ENCODE results near the gene RHBDL1.
A peak's percentile ranks its signal among the peaks of the same experiment; 100 is the strongest.

Gene RHBDL1

GRCh38 chr16:657487-657886, 18.0 kb upstream of the RHBDL1 start:
- H3K27ac ChIP-seq (ENCODE audit: extremely low read depth, low read depth, low read length), result no peak overlapping the region
- peaks cover 3% of the 10 kb centered on the region; the same call in 1 of the 2 replicates for H3K4me1 ChIP-seq (ENCODE audit: control insufficient read depth, insufficient read depth, low read length)
- CTCF ChIA-PET, result no interaction called here
- peaks cover 0 to 75% of the 10 kb centered on the region in 2 experiments; a peak in 2 of 3 replicates for H3K36me3 ChIP-seq (ENCODE audit: control insufficient read depth in 2 of 2, insufficient read depth in 1 of 2, low read length in 2 of 2)
- no peak overlapping the region for H3K4me3 ChIP-seq (ENCODE audit: low read depth, low read length)
- POLR2A ChIA-PET, result interaction anchor here (0.6 kb wide), 1 partner anchor 219 kb away, joined by 5 read pairs; no protein-coding TSS in a partner anchor
- TF ChIP-seq ZNF274 (IDR thresholded peaks at IDR 0.05; ENCODE audit: low read length), result no peak
- TF ChIP-seq ZNF274 (tag by site-specific recombination; IDR thresholded peaks at IDR 0.05; ENCODE audit: borderline replicate concordance), result no peak
- TF ChIP-seq ZNF155 (tag by site-specific recombination; IDR thresholded peaks at IDR 0.05), result no peak
- TF ChIP-seq HIC1 (tag by site-specific recombination; IDR thresholded peaks at IDR 0.05), result peak; percentile 82
- no peaks in the 10 kb centered on the region for H3K9me3 ChIP-seq (ENCODE audit: control insufficient read depth, insufficient read depth, low read depth, low read length)

GRCh38 chr16:658679-659571, 16.5 kb upstream of the RHBDL1 start:
- Histone ChIP-seq H3K36me3 (ENCODE audit: control insufficient read depth in 2 of 2, insufficient read depth in 1 of 2, low read length in 2 of 2) (peaks cover 0 to 72% of the 10 kb centered on the region in 2 experiments; a peak in 2 of 3 replicates), H3K9me3 (ENCODE audit: control insufficient read depth, insufficient read depth, low read depth, low read length) (no peaks in the 10 kb centered on the region), H3K27ac (ENCODE audit: extremely low read depth, low read depth, low read length) (no peak overlapping the region), H3K4me3 (ENCODE audit: low read depth, low read length) (no peak overlapping the region), H3K4me1 (ENCODE audit: control insufficient read depth, insufficient read depth, low read length) (peaks cover 3% of the 10 kb centered on the region; the same call in 1 of the 2 replicates)
- TF ChIP-seq ZNF391 (tag by site-specific recombination; IDR thresholded peaks at IDR 0.05; ENCODE audit: borderline replicate concordance, low read depth) (no peak), CTCF (tag by site-specific recombination; IDR thresholded peaks at IDR 0.05) (peak; percentile 43; the same call in 1 of the 2 replicates), ZBTB49 (tag by site-specific recombination; IDR thresholded peaks at IDR 0.05; ENCODE audit: low read depth) (no peak), GLIS1 (tag by site-specific recombination; IDR thresholded peaks at IDR 0.05) (peak; percentile 57), SCRT2 (tag by site-specific recombination; IDR thresholded peaks at IDR 0.05) (peak; percentile 50)
- CTCF ChIA-PET, result interaction anchor here (0.6 to 1.6 kb wide), 6 partner anchors 8 to 339 kb away, joined by 3 to 7 read pairs (median 3); partner anchors contain the start of gene RHOT2
- POLR2A ChIA-PET, result interaction anchor here (1.4 kb wide), 1 partner anchor 8 kb away, joined by 4 read pairs; no protein-coding TSS in a partner anchor

- ChIA-PET POLR2A (interaction anchor here (0.9 to 1.4 kb wide), 2 partner anchors 9 to 10 kb away, joined by 4 read pairs; partner anchors contain the start of gene WDR90), CTCF (interaction anchor here (0.7 to 1.6 kb wide), 2 partner anchors 8 to 9 kb away, joined by 3 to 7 read pairs; partner anchors contain the start of gene RHOT2)
- TF ChIP-seq ZNF76 (tag by site-specific recombination; IDR thresholded peaks at IDR 0.05; ENCODE audit: borderline replicate concordance, low read depth) (no peak), ZNF335 (tag by site-specific recombination; conservative IDR thresholded peaks at IDR 0.05) (no peak), ZBTB10 (tag by site-specific recombination; IDR thresholded peaks at IDR 0.05) (no peak), YY2 (tag by site-specific recombination; IDR thresholded peaks at IDR 0.05) (no peak), SCRT2 (tag by site-specific recombination; IDR thresholded peaks at IDR 0.05) (peak; percentile 5; the same call in 1 of the 2 replicates), ZNF211 (tag by site-specific recombination; IDR thresholded peaks at IDR 0.05; ENCODE audit: low read depth) (no peak)
- H3K36me3 ChIP-seq (ENCODE audit: control insufficient read depth in 2 of 2, insufficient read depth in 1 of 2, low read length in 2 of 2), result peaks cover 0 to 70% of the 10 kb centered on the region in 2 experiments; a peak in 2 of 3 replicates
- no peaks in the 10 kb centered on the region for H3K9me3 ChIP-seq (ENCODE audit: control insufficient read depth, insufficient read depth, low read depth, low read length)
- H3K4me1 ChIP-seq (ENCODE audit: control insufficient read depth, insufficient read depth, low read length), result peaks cover 3% of the 10 kb centered on the region; the same call in 1 of the 2 replicates
- H3K27ac ChIP-seq (ENCODE audit: extremely low read depth, low read depth, low read length), result no peak overlapping the region
- no peak overlapping the region for H3K4me3 ChIP-seq (ENCODE audit: low read depth, low read length)
Observed at GRCh38 chr16:659618-660017, 15.9 kb upstream of the RHBDL1 start.
